Measurements from ENCODE around the gene PFN1. TPM values are rescaled to one million over a fixed set of nuclear protein-coding genes. Genes with fewer than 3 reads are reported as not detected.

PFN1 gene
- total and polyA plus RNA-seq, 9 of the 15 experiments (the other 6 are each of a cell fraction or from before 2014, with no cell fraction given), result 60.5 to 1,479 (median 456) TPM

GRCh38 chr17:4901108-4901647 is 47.2 kb downstream of the PFN1 start:
- no peak overlapping the region for H3K4me2 ChIP-seq (ENCODE audit: insufficient read depth, low read length)
- in situ Hi-C loops (cut with MboI), result no loop called here
- no peaks in the 10 kb centered on the region for H4K20me1 ChIP-seq (replicated peaks; ENCODE audit: control insufficient read depth, insufficient read depth, low read length)
- H3K36me3 ChIP-seq (ENCODE audit: control insufficient read depth, insufficient read depth, low read length), result peaks cover 6% of the 10 kb centered on the region; the same call in 1 of the 3 replicates
- POLR2A ChIA-PET, result interaction anchor here (0.7 kb wide), 2 partner anchors 37 to 68 kb away, joined by 3 read pairs; no protein-coding TSS in a partner anchor
- FAIRE-seq (no peak), DNase-seq (ENCODE audit: extremely low read depth in 1 of 4, low spot score in 3 of 4) (no peak), ATAC-seq (no peak)
- H3K4me1 ChIP-seq (replicated peaks in 1 of 2; ENCODE audit: control insufficient read depth in 2 of 2, insufficient read depth in 2 of 2, low read length in 2 of 2), result peaks cover 14 to 33% of the 10 kb centered on the region in 2 experiments
- H3K9ac ChIP-seq (ENCODE audit: insufficient read depth in 1 of 2, low read depth in 2 of 2, low read length in 2 of 2), result no peak overlapping the region
- 100% methylated on average over 4 of the region's 37 CpGs for WGBS (ENCODE audit: insufficient coverage, low coverage, missing lambda C conversion rate)
- no peak overlapping the region for H3K4me3 ChIP-seq
- H3K27me3 ChIP-seq (ENCODE audit: control insufficient read depth in 2 of 2, insufficient read depth in 2 of 2, low read length in 2 of 2), result no peaks in the 10 kb centered on the region; a peak in 1 of 5 replicates
- intact Hi-C loops (cut with micrococcal nuclease), result loop anchor here (10.0 kb wide), 1 partner anchor 64 kb away; the partner anchor contains the start of gene SPAG7
- no peak overlapping the region for H3K27ac ChIP-seq (ENCODE audit: extremely low read depth, low read depth, low read length)
- H3K9me3 ChIP-seq (replicated peaks; ENCODE audit: control insufficient read depth, insufficient read depth, low read depth, low read length), result no peaks in the 10 kb centered on the region
- no TSS peak for BruUV-seq (replicated peaks)
- no peaks in the 10 kb centered on the region for H3K79me2 ChIP-seq (ENCODE audit: control insufficient read depth, insufficient read depth, low read length)
- CTCF ChIA-PET (ENCODE audit: low intra/inter-chr PET ratio), result no interaction called here
- no peak overlapping the region for H2AFZ ChIP-seq (ENCODE audit: low read depth, low read length)
- H3K9me1 ChIP-seq (ENCODE audit: control insufficient read depth, insufficient read depth, low read length), result peaks cover 2% of the 10 kb centered on the region
- TF ChIP-seq ZBTB33 (CRISPR knock-in tag; IDR thresholded peaks at IDR 0.05), result peak; percentile 77; the same call in 1 of the 2 replicates
- TF ChIP-seq DLX4 (CRISPR knock-in tag; IDR thresholded peaks at IDR 0.05), result no peak
- peak; percentile 7; the same call in 1 of the 2 replicates for TF ChIP-seq POLR2G (IDR thresholded peaks at IDR 0.05; ENCODE audit: low read depth, low read length)
